OCI-LY3 (cell line): ENCODE results near the gene ATP8A2.

Source experiments
- CTCF ChIP-seq: fragments of 200-600, 300-600 bp; sonication (generic); IDR thresholded peaks from 2 replicates; pipeline ENCODE4 v1.5.1; 2014; ENCODE audit warnings: antibody characterized with exemption, low read length, low read depth
- EZH2phosphoT487 ChIP-seq: fragments of 200-600 bp; shearing (Covaris generic); IDR thresholded peaks from 2 replicates; pipeline ENCODE4 v1.6.1; 2018; ENCODE audit warnings: antibody characterized with exemption, mixed run types, low read depth

GRCh38 chr13:25768838-25769237 lies 397.1 kb downstream of the ATP8A2 start:
- TF ChIP-seq CTCF, result no peak
- no peak for TF ChIP-seq EZH2phosphoT487
